ENCODE results near the gene NAPB.
"Not testable (repeated sequence)": the region's sequence is repeated elsewhere in the genome, so short reads cannot be mapped to it uniquely, and the experiment has no call there.

NAPB gene

DNA sequence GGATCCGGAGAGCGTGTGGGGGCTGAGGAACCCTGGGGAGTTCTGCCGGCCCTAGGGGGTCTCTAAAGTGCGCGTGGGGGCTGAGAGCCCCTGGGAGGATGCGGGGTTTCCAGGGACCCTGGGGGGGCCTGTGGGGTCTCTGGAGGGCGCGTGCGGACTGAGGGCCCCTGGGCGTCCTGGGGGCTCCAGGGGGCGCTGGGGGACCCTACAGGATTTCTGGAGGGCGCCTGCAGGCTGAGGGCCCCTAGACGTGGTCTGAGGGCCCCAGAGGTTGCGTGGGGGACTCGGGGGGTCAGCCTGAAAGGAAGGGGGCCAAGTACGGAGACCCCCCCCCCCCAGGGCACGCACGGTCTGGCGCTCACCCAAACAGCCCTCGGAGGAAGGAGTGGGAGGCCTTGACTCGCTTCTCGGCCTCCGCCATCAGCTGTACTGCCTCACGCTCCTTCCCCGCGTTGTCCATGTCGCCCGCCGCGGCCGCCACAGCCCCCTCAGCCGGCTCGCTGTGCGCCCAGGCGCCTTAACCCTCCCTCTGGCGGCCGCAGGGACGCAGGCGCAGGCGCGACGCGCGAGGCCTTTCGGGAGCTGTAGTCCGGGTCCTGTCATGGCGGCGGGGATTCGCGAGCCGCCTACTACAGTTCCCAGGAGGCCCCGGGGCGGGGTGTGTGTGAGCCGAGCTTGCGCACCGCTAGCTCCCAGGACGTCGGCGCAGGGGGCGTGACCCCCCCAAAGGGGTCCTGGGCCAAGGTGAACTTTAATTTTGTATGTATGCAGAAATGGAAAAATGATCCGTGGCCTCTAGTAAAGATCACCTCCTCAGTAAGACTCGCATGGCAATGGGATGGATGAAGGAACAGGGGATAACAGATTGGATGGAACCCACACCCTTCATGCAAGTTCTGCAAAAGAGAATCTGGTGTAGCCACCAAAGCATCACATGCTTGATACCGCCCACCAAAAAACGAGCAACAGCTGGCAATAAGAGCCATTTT, at the start of gene NAPB:
Gene NAPB (minus strand): TSS at position 546 of the 989 bp plus-strand sequence. CDS start 86 bp downstream, at position 460.
- DNase-seq = peak; percentile 72

DNA sequence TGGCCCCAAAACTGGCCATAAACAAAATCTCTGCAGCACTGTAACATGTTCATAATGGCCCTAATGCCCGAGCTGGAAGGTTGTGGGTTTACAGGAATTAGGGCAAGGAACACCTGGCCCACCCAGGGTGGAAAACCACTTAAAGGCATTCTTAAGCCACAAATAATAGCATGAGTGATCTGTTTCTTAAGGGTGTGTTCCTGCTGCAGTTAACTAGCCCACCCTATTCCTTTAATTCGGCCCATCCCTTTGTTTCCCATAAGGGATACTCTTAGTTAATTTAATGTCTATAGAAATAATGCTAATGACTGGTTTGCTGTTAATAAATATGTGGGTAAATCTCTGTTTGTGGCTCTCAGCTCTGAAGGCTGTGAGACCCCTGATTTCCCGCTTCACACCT, 45.7 kb upstream of the NAPB start:
- DNase-seq = not testable (repeated sequence)

GRCh38 chr20:23461180-23461579, 39.9 kb upstream of the NAPB start:
- no peak for DNase-seq

DNA sequence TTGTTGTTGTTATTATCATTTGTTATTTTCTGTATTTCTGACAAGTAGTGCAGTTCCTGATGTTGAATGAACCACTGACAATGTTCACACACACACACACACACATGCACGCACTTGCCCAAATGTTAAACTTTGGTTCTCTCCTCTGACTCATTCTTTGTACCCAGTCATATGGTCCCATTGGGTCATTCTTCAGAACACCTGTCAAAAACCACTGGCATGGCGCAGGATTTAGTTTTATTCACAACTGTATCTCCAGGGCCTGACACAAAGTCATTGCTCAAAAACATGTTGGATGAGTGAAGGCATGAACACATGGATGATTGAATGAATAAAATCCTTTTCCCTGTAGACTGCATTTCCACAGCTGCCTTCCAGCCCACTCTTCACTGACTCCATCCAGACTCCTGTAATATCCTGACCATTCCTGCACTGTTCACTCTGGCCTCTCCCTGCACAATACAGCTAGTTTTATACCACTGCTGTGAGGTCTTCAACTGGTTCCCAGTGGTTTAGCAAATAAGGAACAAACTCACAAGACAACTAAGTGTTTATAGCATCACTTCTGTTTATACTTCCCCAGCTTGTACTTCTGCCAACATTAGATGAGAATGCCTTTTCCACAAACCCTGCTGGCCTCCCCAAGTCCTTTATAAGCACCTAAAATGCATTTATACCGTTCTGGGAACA, 38.3 kb upstream of the NAPB start:
- no peak for DNase-seq

DNA sequence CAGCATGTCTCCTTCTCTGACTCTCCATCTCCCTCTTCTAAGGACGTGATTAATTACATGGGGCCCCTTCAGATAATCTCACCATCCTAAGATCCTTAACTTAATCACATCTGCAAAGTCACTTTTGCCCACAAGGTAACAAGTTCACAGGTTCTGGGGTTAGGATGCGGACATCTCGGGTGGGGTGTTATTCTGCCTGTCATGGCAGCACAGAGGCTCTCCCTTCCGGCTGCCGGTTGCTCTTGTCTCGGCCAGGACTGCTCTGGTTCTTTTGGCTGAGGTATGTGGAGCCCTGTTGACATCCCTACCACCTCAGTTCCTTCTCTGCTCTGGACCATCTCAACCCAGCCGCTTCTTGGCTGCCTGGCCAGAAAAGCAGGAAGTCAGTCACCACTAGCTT, 35.6 kb upstream of the NAPB start:
- DNase-seq = no peak

DNA sequence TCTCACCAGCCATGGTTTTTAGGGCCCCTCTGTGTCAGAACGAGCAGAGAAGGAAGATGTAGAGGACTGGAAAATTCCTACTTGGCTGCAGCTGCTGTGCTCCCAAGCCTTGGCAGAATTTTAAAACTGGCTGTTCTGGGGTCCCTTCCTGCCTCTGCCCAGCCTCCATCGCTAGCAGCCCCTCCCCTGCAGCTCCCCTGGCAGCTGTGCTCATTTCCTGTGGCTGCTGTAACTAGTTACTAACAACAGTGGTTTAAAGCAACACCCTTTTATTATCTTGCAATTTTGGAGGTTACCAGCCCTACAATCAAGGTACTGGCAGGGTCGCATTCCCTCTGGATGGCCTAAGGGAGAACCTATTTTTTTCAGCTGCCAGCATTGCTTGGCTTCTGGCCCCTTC, 35.1 kb upstream of the NAPB start:
- DNase-seq = no peak

DNA sequence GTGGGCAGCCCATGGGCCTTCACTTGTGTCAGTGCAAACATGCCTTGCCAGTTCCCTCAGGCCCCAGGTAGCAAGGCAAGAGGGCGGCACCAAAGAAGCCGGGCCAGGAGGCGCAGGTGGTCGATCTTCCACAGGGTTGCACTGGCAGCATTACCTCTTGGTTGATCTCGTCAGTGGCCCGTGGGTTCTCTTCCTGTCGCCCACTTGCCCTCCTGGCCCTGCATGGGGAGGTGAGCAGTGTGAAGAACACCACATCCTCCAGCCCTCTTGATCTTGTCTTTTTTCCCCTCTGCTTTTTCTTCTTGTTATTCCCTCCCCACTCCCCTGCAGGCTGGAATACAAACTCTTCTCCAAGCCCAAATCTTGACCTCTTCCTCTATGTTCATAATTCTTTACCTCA, 34.4 kb upstream of the NAPB start:
- DNase-seq = no peak

DNA sequence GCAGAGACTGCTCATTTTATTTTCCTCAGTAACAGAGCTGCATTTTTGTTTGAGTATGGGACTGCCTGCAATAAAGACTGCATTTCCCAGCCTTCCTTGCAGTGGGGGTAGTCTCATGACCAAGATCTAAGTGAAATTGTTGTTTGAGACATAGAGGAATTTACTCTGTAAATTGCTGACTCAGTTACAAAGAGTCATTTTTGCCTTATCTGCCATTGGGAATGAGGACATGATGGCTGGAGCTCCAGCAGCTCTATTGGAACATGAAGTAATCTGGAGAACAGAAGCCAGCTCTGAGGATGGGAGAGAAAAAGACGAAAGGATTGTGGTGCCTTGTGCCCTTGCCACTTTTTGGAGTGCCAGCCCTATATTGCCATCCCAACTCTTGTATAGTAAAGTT, 33.5 kb upstream of the NAPB start:
- DNase-seq = no peak

GRCh38 chr20:23453549-23454543, 32.6 kb upstream of the NAPB start:
- DNase-seq = no peak

DNA sequence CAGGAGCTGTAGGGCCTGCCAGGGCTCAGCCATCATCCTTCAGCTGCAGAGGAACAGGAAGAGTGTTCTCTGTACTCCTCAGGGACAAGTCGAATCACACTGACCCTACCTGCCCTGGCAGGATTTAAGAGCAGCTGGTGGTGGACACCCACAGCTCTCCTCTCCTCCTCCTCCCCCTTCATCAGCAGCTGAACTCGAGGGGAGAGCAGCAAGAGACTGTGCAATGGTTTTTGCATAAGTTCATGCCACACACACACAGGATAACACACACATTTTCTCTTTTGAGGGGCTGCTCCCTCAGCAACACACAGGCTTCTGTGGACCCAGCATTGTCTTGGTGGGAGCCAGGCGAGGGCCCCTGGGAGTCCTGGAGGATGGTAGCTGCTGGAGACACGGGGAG, 31.5 kb upstream of the NAPB start, which contains the start of gene CST11:
Gene CST11 (minus strand): TSS at position 101 of the 400 bp plus-strand sequence. CDS start 65 bp downstream, at position 36.
- DNase-seq = no peak

GRCh38 chr20:23451956-23452487, 30.7 kb upstream of the NAPB start:
- DNase-seq = no peak

DNA sequence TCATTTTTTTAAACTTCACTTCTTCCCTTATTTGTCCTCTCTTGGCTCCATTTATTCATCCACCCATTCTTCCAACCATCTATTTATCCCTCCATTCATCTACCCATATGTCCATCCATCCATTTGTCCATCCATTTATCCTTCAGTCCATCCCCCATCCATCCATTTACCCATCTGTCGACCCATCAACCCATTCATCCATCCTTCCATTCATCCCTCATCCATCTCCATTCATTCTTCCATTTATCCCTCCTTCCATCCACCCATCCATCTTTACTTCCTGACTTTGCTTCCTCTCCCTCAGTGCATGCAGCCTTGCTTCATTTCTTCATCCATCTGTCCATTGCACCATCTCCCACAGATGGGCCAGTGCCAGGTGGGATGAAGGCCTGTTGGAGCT, 29.6 kb upstream of the NAPB start:
- no peak for DNase-seq

GRCh38 chr20:23449421-23449820, 28.1 kb upstream of the NAPB start:
- no peak for DNase-seq

- no peak for DNase-seq
These were observed 26.9 kb upstream of the NAPB start for GRCh38 chr20:23448167-23448566.

GRCh38 chr20:23446505-23446904, 25.2 kb upstream of the NAPB start:
- DNase-seq = no peak

GRCh38 chr20:23445596-23446217, 24.4 kb upstream of the NAPB start:
- no peak for DNase-seq

DNA sequence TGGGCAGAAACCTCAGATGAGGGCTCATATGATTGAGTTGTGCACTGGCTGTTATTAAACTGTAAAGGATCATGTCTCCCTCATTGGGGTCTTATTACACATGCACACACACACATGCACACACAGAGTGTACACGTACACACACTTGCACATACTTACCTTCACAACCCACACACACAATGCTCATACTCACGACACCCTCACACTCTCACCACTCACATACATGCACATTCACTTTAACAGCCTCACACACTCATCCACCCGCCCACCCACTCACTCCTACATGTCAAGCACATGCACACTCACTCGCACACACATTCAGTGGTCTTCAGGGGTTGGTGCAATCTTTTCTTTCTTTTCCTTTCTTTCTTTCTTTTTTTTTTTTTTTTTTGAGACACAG, 23.6 kb upstream of the NAPB start:
- DNase-seq = no peak

DNA sequence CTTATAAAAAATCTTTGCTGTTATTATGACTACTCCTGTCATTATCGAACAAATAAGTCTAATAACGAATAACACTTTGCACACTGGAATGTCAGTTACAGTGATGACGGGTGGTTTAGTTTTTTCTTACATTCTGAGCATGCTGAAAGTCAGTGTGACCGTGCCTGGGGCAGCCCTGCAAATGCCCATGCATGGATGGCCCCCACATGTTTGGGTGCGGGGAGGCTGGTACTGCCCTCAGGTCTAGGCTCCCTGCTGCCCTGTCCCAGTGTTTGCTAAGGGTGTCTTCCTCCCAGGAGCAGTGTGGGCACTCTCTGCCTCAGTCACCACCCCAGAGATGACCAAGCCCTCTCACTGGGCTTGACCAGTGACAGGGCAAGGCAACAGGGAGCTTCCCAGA, 21.1 kb upstream of the NAPB start:
- DNase-seq = no peak

- DNase-seq = no peak
These were observed 20.6 kb upstream of the NAPB start for GRCh38 chr20:23441850-23442313.

DNA sequence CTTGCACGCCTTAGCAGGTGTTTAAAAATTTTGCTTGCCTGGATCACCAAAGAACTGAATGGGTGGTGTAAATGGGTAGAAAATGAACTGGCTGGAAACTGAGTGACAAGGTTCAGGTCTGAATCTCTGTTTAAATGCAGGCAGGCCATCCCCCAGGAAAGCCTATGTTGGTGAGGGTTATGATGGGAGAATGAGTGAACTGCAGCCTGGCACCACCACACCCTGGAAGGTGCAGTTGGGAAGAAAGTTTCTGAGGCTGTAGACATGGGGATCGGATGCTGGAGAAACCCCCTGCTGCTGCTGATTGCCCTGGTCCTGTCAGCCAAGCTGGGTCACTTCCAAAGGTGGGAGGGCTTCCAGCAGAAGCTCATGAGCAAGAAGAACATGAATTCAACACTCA, 18.7 kb upstream of the NAPB start:
- DNase-seq = no peak

DNA sequence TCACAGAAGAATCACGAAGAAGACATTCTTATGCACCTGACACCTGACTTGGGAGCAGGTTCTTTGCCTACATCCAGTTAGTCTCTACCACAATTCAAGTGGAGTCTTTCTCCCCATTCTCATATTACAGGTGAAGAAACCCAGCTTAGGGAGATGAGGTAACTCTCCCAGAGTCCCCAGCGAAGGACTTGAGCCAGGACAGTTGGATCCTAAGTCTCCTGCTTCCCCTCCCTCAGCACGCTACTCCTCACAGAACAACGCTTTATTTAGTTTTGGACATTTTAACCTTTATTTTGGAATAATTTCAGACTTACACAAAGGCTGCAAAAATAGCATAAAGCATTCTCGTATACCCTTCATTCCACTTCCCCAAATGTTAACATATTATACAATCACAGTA, 17.4 kb upstream of the NAPB start:
- no peak for DNase-seq

Measured in GF-D8 (cell line).